ENCODE data around the gene PP2D1. TPM values are rescaled to one million over a fixed set of nuclear protein-coding genes. Genes with fewer than 3 reads are reported as not detected.
"Not testable (repeated sequence)": the region's sequence is repeated elsewhere in the genome, so short reads cannot be mapped to it uniquely, and the experiment has no call there.

The PP2D1 gene
- total RNA-seq, 1 experiment from 2014 or later: not detected

- H3K36me3 ChIP-seq (replicated peaks; ENCODE audit: control insufficient read depth, insufficient read depth, low read length): no peaks in the 10 kb centered on the region
- DNase-seq: no peak
- no peaks in the 10 kb centered on the region for H3K27me3 ChIP-seq (ENCODE audit: control insufficient read depth, insufficient read depth, low read length)
- no peak overlapping the region for H3K4me3 ChIP-seq (ENCODE audit: insufficient read depth, low read depth, low read length)
Observed at GRCh38 chr3:20046556-20046955, 34.5 kb upstream of the PP2D1 start.

- H3K4me3 ChIP-seq (ENCODE audit: insufficient read depth, low read depth, low read length); DNase-seq; H3K27me3 ChIP-seq (ENCODE audit: control insufficient read depth, insufficient read depth, low read length); H3K36me3 ChIP-seq (replicated peaks; ENCODE audit: control insufficient read depth, insufficient read depth, low read length): not testable (repeated sequence)
Observed at GRCh38 chr3:20045141-20045540, 33.1 kb upstream of the PP2D1 start.

- H3K4me3 ChIP-seq (ENCODE audit: insufficient read depth, low read depth, low read length): no peak overlapping the region
Observed at GRCh38 chr3:20043825-20044224, 31.8 kb upstream of the PP2D1 start.

GRCh38 chr3:20043396-20043795 lies 31.3 kb upstream of the PP2D1 start:
- Histone ChIP-seq H3K4me3 (ENCODE audit: insufficient read depth, low read depth, low read length) (no peak overlapping the region), H3K36me3 (replicated peaks; ENCODE audit: control insufficient read depth, insufficient read depth, low read length) (no peaks in the 10 kb centered on the region), H3K27me3 (ENCODE audit: control insufficient read depth, insufficient read depth, low read length) (peaks cover 4% of the 10 kb centered on the region; the same call in 1 of the 2 replicates)
- DNase-seq: no peak

More at GRCh38 chr3:20043825-20044224, 31.8 kb upstream of the PP2D1 start:
- Histone ChIP-seq H3K36me3 (replicated peaks; ENCODE audit: control insufficient read depth, insufficient read depth, low read length) (no peaks in the 10 kb centered on the region), H3K27me3 (ENCODE audit: control insufficient read depth, insufficient read depth, low read length) (no peaks in the 10 kb centered on the region)
- no peak for DNase-seq

DNA sequence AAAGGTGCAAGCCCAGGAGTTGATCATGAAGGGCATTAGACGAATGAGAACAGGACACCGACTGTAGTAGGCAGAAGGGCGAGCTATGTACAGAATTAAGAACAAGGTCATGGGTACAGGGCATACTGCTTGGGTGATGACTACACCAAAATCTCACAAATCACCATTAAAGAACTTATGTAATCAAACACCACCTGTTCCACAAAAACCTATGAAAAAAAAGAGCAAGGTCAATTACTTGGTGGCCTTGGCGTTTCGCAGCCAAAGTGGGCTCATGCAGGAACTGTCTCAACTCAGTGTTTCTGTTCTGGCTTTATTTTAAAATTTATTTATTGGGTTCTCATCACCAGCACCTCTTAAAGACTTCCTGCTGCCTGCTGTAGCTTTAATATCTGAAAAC lies 30.3 kb upstream of the PP2D1 start:
- DNase-seq: no peak
- H3K4me3 ChIP-seq (ENCODE audit: insufficient read depth, low read depth, low read length): no peak overlapping the region
- H3K36me3 ChIP-seq (replicated peaks; ENCODE audit: control insufficient read depth, insufficient read depth, low read length): no peaks in the 10 kb centered on the region
- peaks cover 4% of the 10 kb centered on the region; the same call in 1 of the 2 replicates for H3K27me3 ChIP-seq (ENCODE audit: control insufficient read depth, insufficient read depth, low read length)

DNA sequence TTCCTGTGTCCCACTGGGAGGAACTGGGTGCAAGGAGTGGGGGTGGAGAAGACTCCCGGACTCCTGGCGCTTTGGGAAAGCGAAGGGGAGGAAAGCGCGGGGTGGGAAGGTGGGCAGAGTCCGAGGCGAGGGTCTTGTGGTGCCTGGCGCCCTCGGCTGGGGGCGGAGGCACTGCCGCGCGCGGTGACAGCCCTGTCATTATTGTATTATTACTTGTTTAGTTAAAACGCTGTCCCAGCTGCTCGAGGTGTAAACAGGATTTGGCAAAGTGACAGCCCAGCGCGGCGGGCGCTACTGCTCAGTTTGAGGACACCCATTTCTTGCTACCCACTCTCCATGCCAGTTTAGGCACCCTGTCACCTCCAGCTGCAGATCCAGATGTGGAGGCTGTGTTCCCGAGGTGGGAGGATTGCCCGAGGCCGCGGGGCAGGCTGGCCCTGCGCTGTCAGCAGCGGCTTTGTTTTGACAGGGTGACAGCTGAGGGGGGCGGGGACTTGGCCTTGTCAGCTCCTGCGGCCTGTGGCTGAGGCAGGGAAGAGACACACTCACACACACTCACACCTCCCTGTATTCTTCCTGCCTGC lies 29.2 kb upstream of the PP2D1 start:
- Histone ChIP-seq H3K36me3 (replicated peaks; ENCODE audit: control insufficient read depth, insufficient read depth, low read length) (no peaks in the 10 kb centered on the region), H3K27me3 (ENCODE audit: control insufficient read depth, insufficient read depth, low read length) (peaks cover 4% of the 10 kb centered on the region; the same call in 1 of the 2 replicates), H3K4me3 (ENCODE audit: insufficient read depth, low read depth, low read length) (peak overlapping the region; percentile 70)
- DNase-seq: peak; percentile 69

DNA sequence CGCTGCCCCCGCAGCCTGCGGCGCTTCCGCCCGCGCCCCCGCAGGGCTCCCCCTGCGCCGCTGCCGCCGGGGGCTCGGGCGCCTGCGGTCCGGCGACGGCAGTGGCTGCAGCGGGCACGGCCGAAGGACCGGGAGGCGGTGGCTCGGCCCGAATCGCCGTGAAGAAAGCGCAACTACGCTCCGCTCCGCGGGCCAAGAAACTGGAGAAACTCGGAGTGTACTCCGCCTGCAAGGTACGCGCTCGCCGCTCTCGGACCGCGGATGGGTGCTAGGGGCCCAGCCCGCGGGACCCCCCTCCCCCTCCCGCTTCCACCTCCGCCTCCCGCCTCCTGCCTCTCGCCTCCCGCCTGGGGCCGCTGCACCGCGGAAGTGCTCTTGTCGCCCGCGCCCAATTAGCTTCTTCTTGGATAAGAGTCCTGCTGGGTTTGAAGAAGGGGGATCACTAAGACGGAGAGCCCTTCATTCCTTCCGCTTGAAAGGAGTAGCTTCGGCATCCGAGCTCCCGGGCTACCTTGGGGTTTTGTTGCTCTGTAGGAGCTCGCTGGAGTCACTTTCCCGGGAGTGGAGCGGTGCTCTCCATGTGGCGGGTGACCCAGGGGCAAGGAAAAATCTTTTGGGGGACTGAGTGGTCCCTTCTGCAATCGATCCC lies 28.6 kb upstream of the PP2D1 start:
- H3K4me3 ChIP-seq (ENCODE audit: insufficient read depth, low read depth, low read length): peak overlapping the region; percentile 70
- peak; percentile 83 for DNase-seq
- no peaks in the 10 kb centered on the region for H3K36me3 ChIP-seq (replicated peaks; ENCODE audit: control insufficient read depth, insufficient read depth, low read length)
- peaks cover 4% of the 10 kb centered on the region; the same call in 1 of the 2 replicates for H3K27me3 ChIP-seq (ENCODE audit: control insufficient read depth, insufficient read depth, low read length)

DNA sequence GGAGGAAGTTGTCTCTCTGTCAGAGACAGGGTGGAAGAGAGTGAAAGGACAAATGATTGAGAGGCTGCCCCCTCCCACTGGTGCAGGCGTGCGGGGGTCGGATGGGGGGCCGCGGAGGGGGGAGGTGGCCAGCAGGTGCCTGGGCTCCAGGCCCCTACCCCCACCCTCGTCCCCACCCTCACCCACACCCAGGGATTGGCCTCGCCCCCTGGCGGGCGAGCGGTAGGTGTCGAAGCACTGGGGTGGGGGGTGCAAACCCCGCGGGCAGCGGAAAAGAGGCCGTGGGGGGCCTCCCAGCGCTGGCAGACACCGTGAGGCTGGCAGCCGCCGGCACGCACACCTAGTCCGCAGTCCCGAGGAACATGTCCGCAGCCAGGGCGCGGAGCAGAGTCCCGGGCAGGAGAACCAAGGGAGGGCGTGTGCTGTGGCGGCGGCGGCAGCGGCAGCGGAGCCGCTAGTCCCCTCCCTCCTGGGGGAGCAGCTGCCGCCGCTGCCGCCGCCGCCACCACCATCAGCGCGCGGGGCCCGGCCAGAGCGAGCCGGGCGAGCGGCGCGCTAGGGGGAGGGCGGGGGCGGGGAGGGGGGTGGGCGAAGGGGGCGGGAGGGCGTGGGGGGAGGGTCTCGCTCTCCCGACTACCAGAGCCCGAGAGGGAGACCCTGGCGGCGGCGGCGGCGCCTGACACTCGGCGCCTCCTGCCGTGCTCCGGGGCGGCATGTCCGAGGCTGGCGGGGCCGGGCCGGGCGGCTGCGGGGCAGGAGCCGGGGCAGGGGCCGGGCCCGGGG lies 27.9 kb upstream of the PP2D1 start, which contains the start of gene KAT2B:
KAT2B (plus strand) TSS at position 682 of the 783 bp plus-strand sequence; CDS start at position 714, 32 bp downstream.
- Histone ChIP-seq H3K4me3 (ENCODE audit: insufficient read depth, low read depth, low read length) (peak within 1 kb of the TSS; percentile 70), H3K27me3 (ENCODE audit: control insufficient read depth, insufficient read depth, low read length) (peaks cover 4% of the 10 kb centered on the region; the same call in 1 of the 2 replicates), H3K36me3 (replicated peaks; ENCODE audit: control insufficient read depth, insufficient read depth, low read length) (no peaks in the 10 kb centered on the region)
- DNase-seq: peak; percentile 90

DNA sequence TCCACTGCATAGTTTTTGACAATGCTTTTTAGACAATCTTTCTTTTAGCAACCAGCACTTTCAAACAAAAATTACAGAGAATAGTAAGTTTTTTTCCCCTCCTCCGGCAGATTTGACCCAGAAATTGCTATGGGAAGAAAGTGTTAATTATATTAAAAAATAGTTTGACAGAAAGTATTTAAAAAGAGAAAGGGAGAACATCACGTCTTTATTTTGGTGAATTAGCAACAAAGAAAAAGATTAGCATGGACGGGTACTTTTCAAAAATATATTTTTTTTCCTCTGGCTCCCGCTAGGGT lies 27.4 kb upstream of the PP2D1 start:
- no peak for DNase-seq
- peaks cover 4% of the 10 kb centered on the region; the same call in 1 of the 2 replicates for H3K27me3 ChIP-seq (ENCODE audit: control insufficient read depth, insufficient read depth, low read length)
- H3K36me3 ChIP-seq (replicated peaks; ENCODE audit: control insufficient read depth, insufficient read depth, low read length): no peaks in the 10 kb centered on the region
- peak overlapping the region; percentile 69 for H3K4me3 ChIP-seq (ENCODE audit: insufficient read depth, low read depth, low read length)

DNA sequence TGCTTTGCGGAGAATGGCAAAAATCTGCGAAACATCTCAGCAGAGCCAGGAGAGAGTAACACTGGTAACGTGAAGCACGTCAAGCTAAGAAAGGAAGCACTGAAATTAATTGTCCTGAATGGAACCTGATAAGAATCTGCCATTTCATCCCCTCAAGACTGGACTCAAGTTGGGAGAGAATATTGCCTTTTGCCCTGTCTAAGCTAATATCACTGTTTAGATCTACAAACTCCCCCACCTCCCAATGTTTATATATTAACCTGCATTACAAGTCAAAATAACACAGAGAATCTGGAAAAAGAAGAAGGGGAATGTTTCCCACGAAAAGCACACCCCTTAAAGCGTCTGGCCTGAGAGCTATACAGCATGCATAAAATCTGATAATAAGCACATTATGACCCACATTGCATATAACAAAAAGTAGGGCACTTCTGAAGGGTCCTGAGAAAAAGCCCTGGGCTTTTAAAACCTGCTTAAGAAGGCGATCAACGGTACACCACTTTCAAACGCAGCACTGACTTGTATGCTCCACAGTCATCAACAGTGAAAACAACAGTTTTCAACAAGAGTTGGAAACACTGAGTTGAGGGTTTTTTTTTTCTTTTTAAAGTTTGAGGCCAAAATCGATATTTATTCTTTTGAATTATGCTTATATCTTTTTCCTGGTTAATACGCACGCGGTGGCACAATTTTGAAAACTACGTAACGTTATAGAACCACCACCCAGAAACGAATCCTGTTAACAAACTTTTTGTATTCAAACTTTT lies 26.8 kb upstream of the PP2D1 start:
- no peak for DNase-seq

DNA sequence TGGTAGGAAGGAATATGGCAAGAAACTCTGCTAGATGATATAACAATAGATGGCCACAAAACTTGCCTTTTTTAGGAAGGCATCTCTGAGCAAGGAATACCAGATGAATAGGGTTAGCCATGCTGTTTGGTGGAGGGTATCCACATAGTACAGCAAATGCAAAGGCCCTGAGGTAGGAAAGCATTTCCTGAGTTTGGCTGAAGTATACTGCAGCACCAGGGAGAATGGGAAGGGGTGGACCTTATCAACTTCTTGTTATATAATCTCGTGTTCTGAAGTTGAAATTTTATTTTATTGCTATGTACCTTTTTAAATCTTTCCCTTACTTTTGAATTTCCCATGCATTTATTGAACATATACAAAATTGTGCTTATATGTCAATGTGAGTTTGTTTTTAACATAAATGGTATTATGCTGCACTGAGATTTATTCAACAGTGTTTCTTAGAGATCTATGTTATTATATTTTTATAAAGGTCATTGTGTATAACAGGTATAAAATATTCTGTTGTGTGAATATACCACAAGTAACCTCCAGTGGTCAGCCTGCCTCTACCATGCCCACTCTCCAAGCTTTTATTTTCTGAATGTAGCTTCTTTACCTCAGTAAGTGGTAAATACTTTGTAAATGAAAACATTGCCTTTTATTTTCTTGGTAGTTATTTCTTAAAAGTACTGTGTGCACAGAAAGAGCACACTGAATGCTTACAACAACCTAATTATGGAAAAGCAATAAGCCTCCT lies 25.4 kb upstream of the PP2D1 start:
- Histone ChIP-seq H3K36me3 (replicated peaks; ENCODE audit: control insufficient read depth, insufficient read depth, low read length) (no peaks in the 10 kb centered on the region), H3K4me3 (ENCODE audit: insufficient read depth, low read depth, low read length) (no peak overlapping the region), H3K27me3 (ENCODE audit: control insufficient read depth, insufficient read depth, low read length) (peaks cover 4% of the 10 kb centered on the region; the same call in 1 of the 2 replicates)
- no peak for DNase-seq

More for the DNA sequence above, 26.8 kb upstream of the PP2D1 start:
- Histone ChIP-seq H3K27me3 (ENCODE audit: control insufficient read depth, insufficient read depth, low read length) (peaks cover 4% of the 10 kb centered on the region; the same call in 1 of the 2 replicates), H3K4me3 (ENCODE audit: insufficient read depth, low read depth, low read length) (no peak overlapping the region), H3K36me3 (replicated peaks; ENCODE audit: control insufficient read depth, insufficient read depth, low read length) (no peaks in the 10 kb centered on the region)

- no peaks in the 10 kb centered on the region for H3K36me3 ChIP-seq (replicated peaks; ENCODE audit: control insufficient read depth, insufficient read depth, low read length)
- no peak overlapping the region for H3K4me3 ChIP-seq (ENCODE audit: insufficient read depth, low read depth, low read length)
- peaks cover 4% of the 10 kb centered on the region; the same call in 1 of the 2 replicates for H3K27me3 ChIP-seq (ENCODE audit: control insufficient read depth, insufficient read depth, low read length)
- no peak for DNase-seq
Observed at GRCh38 chr3:20035019-20035418, 23.0 kb upstream of the PP2D1 start.

GRCh38 chr3:20031939-20032338 lies 19.9 kb upstream of the PP2D1 start:
- not testable (repeated sequence) for H3K27me3 ChIP-seq (ENCODE audit: control insufficient read depth, insufficient read depth, low read length); DNase-seq; H3K4me3 ChIP-seq (ENCODE audit: insufficient read depth, low read depth, low read length); H3K36me3 ChIP-seq (replicated peaks; ENCODE audit: control insufficient read depth, insufficient read depth, low read length)

DNA sequence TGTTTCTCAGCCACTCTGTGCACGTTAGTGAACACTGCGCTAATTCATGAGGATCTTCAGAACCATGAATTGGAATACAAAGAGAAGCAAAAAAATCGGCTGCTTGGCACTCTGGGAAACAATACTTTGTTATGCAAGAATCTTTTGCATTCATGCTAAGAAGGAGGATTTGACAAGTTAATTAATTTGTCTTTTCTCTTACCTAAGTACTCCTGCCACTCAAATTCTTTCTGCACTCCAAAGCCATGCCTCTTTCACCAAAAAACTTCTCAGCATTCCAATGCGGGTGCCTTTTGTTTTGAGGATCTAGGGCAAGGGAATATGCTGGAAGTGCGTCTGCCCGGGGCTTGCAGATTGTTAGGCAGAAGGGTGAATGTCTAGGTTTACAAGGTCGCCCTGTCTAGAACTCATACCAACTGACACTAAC lies 16.9 kb upstream of the PP2D1 start:
- H3K36me3 ChIP-seq (replicated peaks; ENCODE audit: control insufficient read depth, insufficient read depth, low read length): no peaks in the 10 kb centered on the region
- no peak overlapping the region for H3K4me3 ChIP-seq (ENCODE audit: insufficient read depth, low read depth, low read length)
- no peaks in the 10 kb centered on the region for H3K27me3 ChIP-seq (ENCODE audit: control insufficient read depth, insufficient read depth, low read length)
- DNase-seq: no peak

Measured in H7 (cell line).